Ureter (tissue), 1 donor: ENCODE results near the gene UFC1. TPM values are rescaled to one million over a fixed set of nuclear protein-coding genes. Genes with fewer than 3 reads are reported as not detected.

Experiments used
- total RNA-seq: library from RNA; stranded (reverse); gene quantifications from one replicate; pipeline ENCODE4 v1.2.4, GENCODE V29; 2023
- donor health status: DM: yes; HTN: yes; CAD: no.

The UFC1 gene
- total RNA-seq, 1 donor from 2014 or later, result 89.2 TPM

Other genes starting within 250 kb of the UFC1 start
- not detected for gene ITLN2, start 199.2 kb upstream of the UFC1 start, total RNA-seq
- 166 TPM for gene F11R, start 132.8 kb upstream of the UFC1 start, total RNA-seq
- 79.8 TPM for gene TSTD1, start 115.0 kb upstream of the UFC1 start, total RNA-seq
- 70.7 TPM for gene USF1, start 108.0 kb upstream of the UFC1 start, total RNA-seq
- 12.1 TPM for gene ARHGAP30, start 84.1 kb upstream of the UFC1 start, total RNA-seq
- gene NECTIN4, start 64.4 kb upstream of the UFC1 start, total RNA-seq, result 75.6 TPM
- 13.0 TPM for gene KLHDC9, start 55.6 kb upstream of the UFC1 start, total RNA-seq
- 39.2 TPM for gene PFDN2, start 35.9 kb upstream of the UFC1 start, total RNA-seq
- gene NIT1, start 35.9 kb upstream of the UFC1 start, total RNA-seq, result 34.7 TPM
- gene DEDD, start 21.3 kb upstream of the UFC1 start, total RNA-seq, result 34.0 TPM
- gene USP21, start 5.5 kb downstream of the UFC1 start, total RNA-seq, result 29.1 TPM
- gene PPOX, start 12.4 kb downstream of the UFC1 start, total RNA-seq, result 26.8 TPM
- 26.6 TPM for gene B4GALT3, start 23.5 kb downstream of the UFC1 start, total RNA-seq
- 42.6 TPM for gene ADAMTS4, start 45.1 kb downstream of the UFC1 start, total RNA-seq
- 94.1 TPM for gene NDUFS2, start 48.4 kb downstream of the UFC1 start, total RNA-seq
- 11.3 TPM for gene FCER1G, start 61.3 kb downstream of the UFC1 start, total RNA-seq
- not detected for gene APOA2, start 69.7 kb downstream of the UFC1 start, total RNA-seq
- gene TOMM40L, start 72.1 kb downstream of the UFC1 start, total RNA-seq, result 17.5 TPM
- gene NR1I3, start 84.2 kb downstream of the UFC1 start, total RNA-seq, result not detected
- 66.5 TPM for gene PCP4L1, start 104.8 kb downstream of the UFC1 start, total RNA-seq
- gene MPZ, start 156.0 kb downstream of the UFC1 start, total RNA-seq, result 3.1 TPM
- 169 TPM for gene SDHC, start 160.4 kb downstream of the UFC1 start, total RNA-seq
- not detected for gene CFAP126, start 213.9 kb downstream of the UFC1 start, total RNA-seq